H1 (cell line): ENCODE results near the gene PHAX. TPM values are rescaled to one million over a fixed set of nuclear protein-coding genes. Genes with fewer than 3 reads are reported as not detected.

Experiments
- BACH1 ChIP-seq: IDR thresholded peaks from 2 replicates; pipeline ENCODE4 v1.6.1; 2012; ENCODE audit warnings: low read length, improper control_type of control experiment
- BRCA1 ChIP-seq: IDR thresholded peaks from 2 replicates; pipeline ENCODE4 v1.6.1; 2012; ENCODE audit warnings: low read depth, low read length, improper control_type of control experiment
- CEBPB ChIP-seq: IDR thresholded peaks from 2 replicates; pipeline ENCODE4 v1.6.1; 2012; ENCODE audit warnings: low read depth, low read length
- EGR1 ChIP-seq: IDR thresholded peaks from 2 replicates; pipeline ENCODE4 v1.6.1; 2011; ENCODE audit warnings: low read depth, low read length, borderline replicate concordance
- EZH2 ChIP-seq: fragments of 200-600 bp; sonication (generic); IDR thresholded peaks from 2 replicates; pipeline ENCODE4 v1.7.1; 2012; ENCODE audit warnings: low read depth, mild to moderate bottlenecking, moderate library complexity, low read length, inconsistent platforms; ENCODE audit not compliant: severe bottlenecking
- JUND ChIP-seq: IDR thresholded peaks from 2 replicates; pipeline ENCODE4 v1.6.1; 2011; ENCODE audit warnings: mild to moderate bottlenecking, improper control_type of control experiment, low read length
- KDM5A ChIP-seq: fragments of 200-600 bp; IDR thresholded peaks from 2 replicates; pipeline ENCODE4 v1.7.1; 2012; ENCODE audit warnings: mild to moderate bottlenecking, low read length, inconsistent platforms, mixed read lengths
- MAFK ChIP-seq: IDR thresholded peaks from 2 replicates; pipeline ENCODE4 v1.6.1; 2012; ENCODE audit warnings: low read depth, mild to moderate bottlenecking, improper control_type of control experiment, low read length
- NRF1 ChIP-seq: IDR thresholded peaks from 2 replicates; pipeline ENCODE4 v1.6.1; 2011; ENCODE audit warnings: mild to moderate bottlenecking, low read depth, low read length, improper control_type of control experiment
- PHF8 ChIP-seq: fragments of 200-600 bp; sonication (generic); conservative IDR thresholded peaks from 2 replicates; pipeline ENCODE4 v1.7.1; 2012; ENCODE audit warnings: low read depth, mild to moderate bottlenecking, inconsistent platforms, low read length, moderate library complexity
- POLR2A ChIP-seq, 2 experiments: IDR thresholded peaks; 1 replicate in 1 of 2; 2 replicates in 1 of 2; pipeline ENCODE4 v1.6.1; 2011; ENCODE audit warnings: low read depth in 2 of 2, low read length in 2 of 2, mild to moderate bottlenecking in 2 of 2; ENCODE audit errors: control extremely low read depth in 1 of 2
- RFX5 ChIP-seq: IDR thresholded peaks from 2 replicates; pipeline ENCODE4 v1.6.1; 2011; ENCODE audit warnings: low read depth, low read length, improper control_type of control experiment, borderline replicate concordance
- RXRA ChIP-seq: IDR thresholded peaks from 2 replicates; pipeline ENCODE4 v1.6.1; 2011; ENCODE audit warnings: low read depth, mild to moderate bottlenecking, low read length, moderate library complexity; ENCODE audit not compliant: insufficient read depth
- SIN3A ChIP-seq, 2 experiments: IDR thresholded peaks in 1 of 2; conservative IDR thresholded peaks in 1 of 2; 2 replicates each; pipeline ENCODE4 v1.6.1; 2011 to 2012; ENCODE audit warnings: low read length in 2 of 2, improper control_type of control experiment in 1 of 2, low read depth in 1 of 2, mild to moderate bottlenecking in 1 of 2
- SIRT6 ChIP-seq: IDR thresholded peaks from one replicate; pipeline ENCODE4 v1.7.1; 2012; ENCODE audit warnings: low read length, inconsistent platforms
- SRF ChIP-seq: IDR thresholded peaks from 2 replicates; pipeline ENCODE4 v1.6.1; 2011; ENCODE audit warnings: mild to moderate bottlenecking, low read depth, low read length, moderate library complexity
- YY1 ChIP-seq: IDR thresholded peaks from 2 replicates; pipeline ENCODE4 v1.6.1; 2011; ENCODE audit warnings: low read depth, mild to moderate bottlenecking, low read length
- polyA plus RNA-seq, 7 experiments: library from polyadenylated mRNA; depleted of rRNA in 3 of 7; stranded (reverse) in 5 of 7; unstranded in 2 of 7; fragments of >200 nt in 5 of 7; fragments of 200-250 nt in 2 of 7; gene quantifications; 1 replicate in 5 of 7; 2 replicates in 1 of 7; 4 replicates in 1 of 7; pipeline versions ENCODE4 v1.2.1 to v1.2.3, GENCODE V29; 2011 to 2013; ENCODE audit warnings: missing spikeins in 2 of 7, mixed read lengths in 2 of 7
- total RNA-seq: library from RNA; stranded (reverse); fragmentation: NEBNext Ultra II Directional; extraction: Animal tissue kit (Norgen Biotek cat#: 25700); gene quantifications from 2 replicates; pipeline ENCODE4 v1.2.1, GENCODE V29; 2021
- TF ChIP-seq, protein P1 (sequence below): IDR thresholded peaks from 2 replicates; pipeline ENCODE4 v1.6.1; 2011; ENCODE audit warnings: low read depth, mild to moderate bottlenecking, low read length; ENCODE audit not compliant: insufficient read depth
- TF ChIP-seq, protein P2 (sequence below), 3 experiments: IDR thresholded peaks; 1 replicate in 2 of 3; 2 replicates in 1 of 3; pipeline versions ENCODE4 v1.5.1 to v1.6.1; 2011; ENCODE audit warnings: low read length in 3 of 3, mild to moderate bottlenecking in 3 of 3, inconsistent platforms in 2 of 3, low read depth in 1 of 3, moderate library complexity in 1 of 3; ENCODE audit not compliant: insufficient read depth in 1 of 3; ENCODE audit errors: control extremely low read depth in 1 of 3

The PHAX gene
- total and polyA plus RNA-seq, 2 of the 8 experiments (the other 6 are each of a cell fraction or from before 2014, with no cell fraction given), result 32.1 to 59.5 TPM

DNA sequence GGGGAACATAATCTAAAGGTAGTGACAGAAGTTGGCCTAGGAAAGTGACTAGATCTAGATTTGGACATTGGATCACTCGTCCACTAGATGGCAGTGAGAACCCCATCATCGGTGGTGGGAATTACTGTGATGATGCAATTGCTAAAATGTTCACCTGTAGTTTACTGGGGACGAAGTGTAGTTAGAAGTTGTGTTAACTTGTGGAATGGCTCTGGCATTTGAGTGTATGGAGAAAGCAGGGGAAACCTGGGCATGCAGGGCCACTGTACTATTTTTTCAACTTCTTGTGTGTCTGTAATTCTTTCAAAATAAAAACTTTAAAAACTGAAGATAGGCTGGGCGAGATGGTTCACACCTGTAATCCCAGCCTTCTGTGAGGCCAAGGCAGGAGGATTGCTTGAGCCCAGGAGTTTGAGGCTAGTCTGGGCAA lies 75.5 kb downstream of the PHAX start (continued):
- no peak for TF ChIP-seq MAFK
- TF ChIP-seq NRF1, result no peak
- TF ChIP-seq SRF, result no peak
- TF ChIP-seq BACH1, result no peak
- no peak for TF ChIP-seq SIRT6
- TF ChIP-seq, protein P1, sequence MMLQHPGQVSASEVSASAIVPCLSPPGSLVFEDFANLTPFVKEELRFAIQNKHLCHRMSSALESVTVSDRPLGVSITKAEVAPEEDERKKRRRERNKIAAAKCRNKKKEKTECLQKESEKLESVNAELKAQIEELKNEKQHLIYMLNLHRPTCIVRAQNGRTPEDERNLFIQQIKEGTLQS, result peak; percentile 99
- no peak for TF ChIP-seq PHF8
- no peak for TF ChIP-seq RFX5
- no peak for TF ChIP-seq BRCA1
- TF ChIP-seq EZH2, result no peak
- no peak for TF ChIP-seq YY1
- TF ChIP-seq SIN3A (conservative IDR thresholded peaks at IDR 0.05 in 1 of 2, IDR thresholded peaks at IDR 0.05 in 1 of 2; ENCODE audit: low read depth in 1 of 2, low read length in 2 of 2), result no peak
- TF ChIP-seq POLR2A (IDR thresholded peaks at IDR 0.05; ENCODE audit: control extremely low read depth in 1 of 2, low read depth in 2 of 2, low read length in 2 of 2), result no peak
- TF ChIP-seq, protein P2, sequence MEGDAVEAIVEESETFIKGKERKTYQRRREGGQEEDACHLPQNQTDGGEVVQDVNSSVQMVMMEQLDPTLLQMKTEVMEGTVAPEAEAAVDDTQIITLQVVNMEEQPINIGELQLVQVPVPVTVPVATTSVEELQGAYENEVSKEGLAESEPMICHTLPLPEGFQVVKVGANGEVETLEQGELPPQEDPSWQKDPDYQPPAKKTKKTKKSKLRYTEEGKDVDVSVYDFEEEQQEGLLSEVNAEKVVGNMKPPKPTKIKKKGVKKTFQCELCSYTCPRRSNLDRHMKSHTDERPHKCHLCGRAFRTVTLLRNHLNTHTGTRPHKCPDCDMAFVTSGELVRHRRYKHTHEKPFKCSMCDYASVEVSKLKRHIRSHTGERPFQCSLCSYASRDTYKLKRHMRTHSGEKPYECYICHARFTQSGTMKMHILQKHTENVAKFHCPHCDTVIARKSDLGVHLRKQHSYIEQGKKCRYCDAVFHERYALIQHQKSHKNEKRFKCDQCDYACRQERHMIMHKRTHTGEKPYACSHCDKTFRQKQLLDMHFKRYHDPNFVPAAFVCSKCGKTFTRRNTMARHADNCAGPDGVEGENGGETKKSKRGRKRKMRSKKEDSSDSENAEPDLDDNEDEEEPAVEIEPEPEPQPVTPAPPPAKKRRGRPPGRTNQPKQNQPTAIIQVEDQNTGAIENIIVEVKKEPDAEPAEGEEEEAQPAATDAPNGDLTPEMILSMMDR (IDR thresholded peaks at IDR 0.05; ENCODE audit: control extremely low read depth in 1 of 3, insufficient read depth in 1 of 3, low read depth in 1 of 3, low read length in 3 of 3), result peak; percentile 3 to 87 (median 87)
- TF ChIP-seq KDM5A, result no peak
- peak; percentile 93 for TF ChIP-seq JUND
- peak; percentile 100 for TF ChIP-seq CEBPB
- TF ChIP-seq RXRA, result no peak
- no peak for TF ChIP-seq EGR1
